Large intestine (tissue), 3 donors: ENCODE measurements around the gene CMIP. TPM values are rescaled to one million over a fixed set of nuclear protein-coding genes. Genes with fewer than 3 reads are reported as not detected.

Source experiments
- DNase-seq, 2 donors: peaks; one replicate each; pipeline versions ENCODE4 v3.0.0 to v3.0.0-alpha.2; 2013
- H3K27ac ChIP-seq: one replicate; pipeline ENCODE4 v1.5.1; 2013; ENCODE audit warnings: low read length
- H3K27me3 ChIP-seq: 2 replicates; pipeline ENCODE4 v1.6.1; 2013; ENCODE audit warnings: low read length; ENCODE audit not compliant: control insufficient read depth, insufficient read depth
- H3K36me3 ChIP-seq: 2 replicates; pipeline ENCODE4 v1.6.1; 2013; ENCODE audit warnings: low read length; ENCODE audit not compliant: control insufficient read depth, insufficient read depth
- H3K4me1 ChIP-seq: one replicate; pipeline ENCODE4 v1.6.1; 2013; ENCODE audit warnings: low read length; ENCODE audit not compliant: control insufficient read depth, insufficient read depth
- H3K4me3 ChIP-seq: one replicate; pipeline ENCODE4 v1.5.1; 2013; ENCODE audit warnings: low read length
- H3K9me3 ChIP-seq: one replicate; pipeline ENCODE4 v1.6.1; 2013; ENCODE audit warnings: mild to moderate bottlenecking, low read depth, low read length, moderate library complexity; ENCODE audit not compliant: control insufficient read depth
- WGBS: methylation state at CpG from one replicate; pipeline ENCODE4 v1.1.5; 2013; ENCODE audit warnings: low lambda C conversion rate; ENCODE audit not compliant: insufficient coverage; 5-methylcytosine and 5-hydroxymethylcytosine counted together
- polyA plus RNA-seq: library from polyadenylated mRNA; unstranded; fragments of 120-200 nt; gene quantifications from one replicate; pipeline ENCODE4 v1.2.1, GENCODE V29; 2013

The CMIP gene
- polyA plus RNA-seq, 1 donor: 64.5 TPM

DNA sequence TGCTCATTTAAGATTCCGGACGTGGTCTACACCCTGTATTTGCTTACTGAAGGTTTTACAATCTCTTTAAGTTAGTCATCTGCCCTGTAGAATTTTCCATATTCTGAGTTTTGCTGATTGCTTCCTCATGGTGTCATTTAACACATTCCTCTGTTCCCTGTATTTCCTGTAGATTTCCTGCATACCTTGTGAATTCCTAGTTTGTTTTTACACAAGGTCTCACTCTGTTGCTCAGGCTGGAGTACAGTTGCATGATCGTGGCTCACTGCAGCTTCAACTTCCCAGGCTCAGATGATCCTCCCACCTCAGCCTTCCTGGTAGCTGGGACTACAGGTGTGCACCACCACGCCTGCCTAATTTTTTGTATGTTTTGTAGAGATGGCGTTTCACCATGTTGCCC lies 66.8 kb downstream of the CMIP start:
- Histone ChIP-seq H3K4me1 (peaks cover 3% of the 10 kb centered on the region), H3K27ac (no peak overlapping the region)
- no CpG with 5 or more reads among the region's 5 CpGs for WGBS

DNA sequence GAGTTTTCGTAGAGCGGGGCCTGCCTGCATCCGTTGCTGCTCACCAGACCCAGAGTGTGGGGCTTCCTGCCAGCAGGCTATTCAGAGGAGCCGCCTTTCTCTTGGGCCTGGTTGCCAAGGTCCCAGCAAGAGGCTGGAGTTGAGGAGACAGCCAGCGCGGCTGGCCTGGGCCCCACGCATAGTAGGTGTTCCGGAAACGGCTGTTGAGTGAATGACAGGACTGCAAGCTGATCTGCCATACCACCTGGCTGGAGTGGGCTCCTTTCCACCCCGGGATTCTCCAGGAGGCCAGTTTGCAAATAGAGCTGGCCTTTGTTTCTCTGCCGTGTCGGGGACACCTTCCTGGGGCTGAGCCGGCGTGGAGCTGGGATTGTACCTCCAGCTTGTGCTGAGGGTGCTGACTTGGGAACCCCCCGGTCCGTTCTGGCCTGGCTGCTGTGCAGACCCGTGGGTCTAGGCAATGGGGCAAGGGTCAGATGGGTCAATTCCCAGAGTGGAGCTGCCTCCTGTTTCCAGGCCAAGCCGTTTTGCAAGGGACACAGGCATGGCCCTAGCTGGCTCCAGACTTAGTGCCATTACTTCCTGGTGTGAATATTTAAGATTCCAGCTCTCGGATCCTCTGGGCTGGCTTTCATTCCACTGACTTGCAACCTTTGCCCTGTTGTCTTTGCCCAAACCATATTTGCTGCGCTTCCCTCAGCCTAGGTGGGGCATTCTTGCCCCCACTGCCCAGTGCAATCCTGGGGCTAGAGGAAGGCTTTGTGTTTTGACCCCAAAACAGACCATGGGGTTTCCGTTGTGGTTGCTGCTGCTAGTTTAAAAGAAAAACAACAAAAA lies 68.8 kb downstream of the CMIP start:
- Histone ChIP-seq H3K9me3 (no peaks in the 10 kb centered on the region), H3K4me3 (no peak overlapping the region), H3K27ac (no peak overlapping the region), H3K4me1 (peaks cover 3% of the 10 kb centered on the region), H3K27me3 (no peaks in the 10 kb centered on the region), H3K36me3 (peaks cover 23% of the 10 kb centered on the region)
- WGBS: no CpG with 5 or more reads among the region's 21 CpGs
- DNase-seq: no peak

More for the DNA sequence above, 66.8 kb downstream of the CMIP start:
- peaks cover 10% of the 10 kb centered on the region for H3K36me3 ChIP-seq
- no peak for DNase-seq
- H3K4me3 ChIP-seq: no peak overlapping the region
- no peaks in the 10 kb centered on the region for H3K9me3 ChIP-seq
- no peaks in the 10 kb centered on the region for H3K27me3 ChIP-seq

DNA sequence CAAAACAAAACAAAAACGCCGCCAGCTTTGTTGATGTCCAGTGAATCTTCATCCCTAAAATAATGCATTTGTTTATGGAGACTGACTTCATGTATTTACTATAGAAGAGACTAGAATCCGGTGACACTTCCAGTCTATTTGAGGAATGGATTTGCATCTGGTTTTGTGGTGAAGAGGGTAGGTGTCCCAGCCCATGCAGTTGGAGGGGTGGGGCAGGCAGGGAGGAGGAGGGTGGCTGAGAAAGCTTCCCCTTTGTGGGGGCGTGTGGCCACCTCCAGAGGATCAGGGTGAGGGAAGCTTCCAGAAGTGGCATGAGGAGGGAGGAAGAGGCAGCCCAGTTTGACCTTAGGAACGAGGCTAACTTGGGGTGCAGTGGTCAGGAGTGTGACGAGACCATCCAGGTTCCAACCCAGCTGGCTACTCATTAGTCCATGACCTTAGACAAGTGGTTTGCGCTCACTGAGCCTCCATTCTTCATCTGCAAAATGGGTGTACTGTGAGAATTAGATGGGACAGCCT lies 69.5 kb downstream of the CMIP start:
- no peak overlapping the region for H3K27ac ChIP-seq
- DNase-seq: no peak
- 100% methylated on average over 2 of the region's 7 CpGs for WGBS

DNA sequence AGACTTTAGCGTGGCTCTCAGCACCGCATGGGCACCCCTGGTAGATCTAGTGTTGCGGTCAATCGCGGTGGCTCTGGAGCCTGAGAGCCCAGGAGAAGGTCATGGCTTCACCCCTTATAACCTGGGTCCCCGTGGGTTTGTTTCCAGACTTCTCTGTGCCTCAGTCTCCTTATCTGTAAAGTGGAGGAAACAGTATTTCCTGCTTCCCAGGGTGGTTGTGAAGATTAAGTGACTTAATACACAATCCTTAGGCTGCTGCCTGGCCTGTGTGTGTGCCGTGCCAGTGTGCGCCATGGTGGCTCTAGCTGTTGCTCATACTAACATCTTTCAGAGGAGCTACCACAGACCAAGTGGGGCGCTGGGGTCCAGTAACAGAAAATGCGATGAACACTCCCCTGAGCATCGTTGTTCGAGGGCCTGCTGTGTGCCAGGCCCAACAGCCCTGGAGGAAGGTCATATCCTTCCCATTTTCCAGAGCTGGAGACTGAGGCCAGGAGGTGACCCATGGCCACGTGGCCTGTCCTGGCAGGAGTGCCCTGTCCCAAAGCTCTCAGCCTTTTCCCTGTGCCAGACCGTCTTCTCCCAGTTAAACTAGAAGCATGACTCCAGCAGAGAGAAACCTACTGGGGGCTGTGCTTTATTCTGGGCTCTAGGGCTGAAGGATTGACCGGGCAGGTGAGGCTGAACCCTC lies 70.1 kb downstream of the CMIP start:
- peaks cover 3% of the 10 kb centered on the region for H3K4me1 ChIP-seq
- no peak overlapping the region for H3K4me3 ChIP-seq
- no peak for DNase-seq
- no CpG with 5 or more reads among the region's 15 CpGs for WGBS
- H3K36me3 ChIP-seq: peaks cover 23% of the 10 kb centered on the region
- H3K9me3 ChIP-seq: no peaks in the 10 kb centered on the region
- H3K27ac ChIP-seq: no peak overlapping the region
- H3K27me3 ChIP-seq: no peaks in the 10 kb centered on the region

More for the DNA sequence above, 69.5 kb downstream of the CMIP start:
- peaks cover 23% of the 10 kb centered on the region for H3K36me3 ChIP-seq
- H3K4me1 ChIP-seq: peaks cover 3% of the 10 kb centered on the region
- no peaks in the 10 kb centered on the region for H3K27me3 ChIP-seq
- H3K9me3 ChIP-seq: no peaks in the 10 kb centered on the region
- H3K4me3 ChIP-seq: no peak overlapping the region

DNA sequence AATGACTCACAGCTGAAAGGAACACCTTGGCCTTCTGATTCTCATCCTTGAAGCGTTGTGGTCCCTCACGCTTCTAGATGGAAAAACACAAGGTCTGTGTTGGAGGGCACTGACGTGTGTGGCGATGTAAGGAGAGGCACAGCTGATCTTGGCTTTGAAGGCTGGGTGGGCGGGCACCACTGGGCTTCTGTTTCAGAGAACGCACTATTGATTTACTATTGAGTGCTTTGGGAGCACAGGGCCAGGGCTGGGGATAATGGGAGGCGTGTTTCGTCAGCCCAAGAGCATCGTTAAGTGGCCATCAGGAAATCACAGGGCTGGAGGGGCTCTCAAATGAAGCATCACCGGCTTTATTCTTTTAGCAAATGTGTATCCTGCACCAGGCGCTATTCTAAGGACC lies 70.7 kb downstream of the CMIP start:
- Histone ChIP-seq H3K36me3 (peaks cover 18% of the 10 kb centered on the region), H3K4me3 (no peak overlapping the region), H3K27me3 (no peaks in the 10 kb centered on the region), H3K27ac (no peak overlapping the region), H3K9me3 (no peaks in the 10 kb centered on the region), H3K4me1 (peaks cover 3% of the 10 kb centered on the region)
- no peak for DNase-seq
- no CpG with 5 or more reads among the region's 11 CpGs for WGBS

DNA sequence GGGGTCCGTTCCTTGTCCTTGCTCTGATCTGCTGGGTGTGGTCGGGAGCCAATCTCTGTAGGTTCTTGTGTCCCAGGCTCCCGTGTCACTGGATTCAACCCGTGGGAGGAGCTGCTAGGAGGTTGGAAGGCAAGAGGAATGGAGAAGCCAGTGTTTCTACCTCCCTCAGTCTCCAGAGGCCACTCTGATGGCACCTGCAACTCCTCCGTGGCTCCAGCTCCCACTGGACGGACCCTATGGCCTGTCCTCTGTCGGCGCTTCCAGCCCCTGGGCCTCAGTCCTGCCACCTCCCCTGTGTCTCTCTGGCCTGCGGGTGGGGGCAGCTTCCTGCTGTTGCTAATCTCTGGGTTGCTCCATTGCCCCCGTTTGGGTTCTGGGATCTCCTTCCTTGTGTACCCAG lies 71.1 kb downstream of the CMIP start:
- Histone ChIP-seq H3K27ac (no peak overlapping the region), H3K27me3 (no peaks in the 10 kb centered on the region), H3K36me3 (peaks cover 18% of the 10 kb centered on the region), H3K9me3 (no peaks in the 10 kb centered on the region), H3K4me3 (no peak overlapping the region), H3K4me1 (peaks cover 3% of the 10 kb centered on the region)
- WGBS: no CpG with 5 or more reads among the region's 10 CpGs
- DNase-seq: no peak

DNA sequence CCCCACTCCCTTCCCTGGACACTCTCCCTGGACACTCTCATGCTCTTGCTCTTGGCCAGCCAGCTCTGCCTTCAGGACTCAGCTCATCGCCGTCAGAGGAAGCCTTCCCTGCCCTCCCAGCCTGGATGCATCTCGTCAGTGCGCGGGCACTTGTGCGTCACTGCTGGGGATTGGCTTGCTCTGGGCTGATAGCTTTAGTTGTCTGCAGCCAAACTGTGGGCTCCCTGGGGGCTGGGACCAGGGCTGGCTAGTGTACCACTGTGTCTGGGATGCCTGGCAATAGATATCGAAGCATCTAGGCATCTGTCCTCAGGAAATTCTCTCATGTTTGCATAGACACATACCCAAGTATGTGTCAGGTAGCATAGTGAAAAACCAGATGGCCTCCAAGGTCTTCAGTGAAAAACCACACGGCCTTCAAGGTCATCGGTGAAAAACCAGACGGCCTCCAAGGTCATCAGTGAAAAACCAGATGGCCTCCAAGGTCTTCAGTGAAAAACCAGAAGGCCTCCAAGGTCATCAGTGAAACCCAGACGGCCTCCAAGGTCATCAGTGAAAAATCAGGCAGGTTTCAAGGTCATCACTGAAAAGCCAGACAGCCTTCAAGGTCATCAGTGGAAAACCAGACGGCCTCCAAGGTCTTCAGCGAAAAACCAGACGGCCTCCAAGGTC lies 72.0 kb downstream of the CMIP start:
- H3K9me3 ChIP-seq: no peaks in the 10 kb centered on the region
- 100% methylated on average over 1 of the region's 14 CpGs for WGBS
- H3K27me3 ChIP-seq: no peaks in the 10 kb centered on the region
- H3K36me3 ChIP-seq: peaks cover 18% of the 10 kb centered on the region
- H3K4me1 ChIP-seq: peaks cover 3% of the 10 kb centered on the region
- no peak overlapping the region for H3K27ac ChIP-seq
- DNase-seq: no peak
- no peak overlapping the region for H3K4me3 ChIP-seq

DNA sequence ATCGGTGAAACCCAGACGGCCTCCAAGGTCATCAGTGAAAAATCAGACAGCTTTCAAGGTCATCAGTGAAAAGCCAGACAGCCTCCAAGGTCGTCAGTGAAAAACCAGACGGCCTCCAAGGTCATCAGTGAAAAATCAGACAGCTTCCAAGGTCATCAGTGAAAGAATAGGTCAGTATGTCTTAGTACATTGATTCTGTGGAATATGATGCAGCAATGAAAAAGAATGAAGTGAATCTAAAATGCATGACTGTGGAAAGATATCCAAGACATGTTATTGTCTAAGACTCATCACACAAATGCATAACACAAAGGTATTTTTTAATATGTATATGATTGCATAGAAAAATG lies 72.5 kb downstream of the CMIP start:
- no CpG with 5 or more reads among the region's 4 CpGs for WGBS
- Histone ChIP-seq H3K27ac (no peak overlapping the region), H3K36me3 (peaks cover 18% of the 10 kb centered on the region), H3K9me3 (no peaks in the 10 kb centered on the region), H3K4me1 (peaks cover 3% of the 10 kb centered on the region), H3K27me3 (no peaks in the 10 kb centered on the region), H3K4me3 (no peak overlapping the region)
- no peak for DNase-seq

DNA sequence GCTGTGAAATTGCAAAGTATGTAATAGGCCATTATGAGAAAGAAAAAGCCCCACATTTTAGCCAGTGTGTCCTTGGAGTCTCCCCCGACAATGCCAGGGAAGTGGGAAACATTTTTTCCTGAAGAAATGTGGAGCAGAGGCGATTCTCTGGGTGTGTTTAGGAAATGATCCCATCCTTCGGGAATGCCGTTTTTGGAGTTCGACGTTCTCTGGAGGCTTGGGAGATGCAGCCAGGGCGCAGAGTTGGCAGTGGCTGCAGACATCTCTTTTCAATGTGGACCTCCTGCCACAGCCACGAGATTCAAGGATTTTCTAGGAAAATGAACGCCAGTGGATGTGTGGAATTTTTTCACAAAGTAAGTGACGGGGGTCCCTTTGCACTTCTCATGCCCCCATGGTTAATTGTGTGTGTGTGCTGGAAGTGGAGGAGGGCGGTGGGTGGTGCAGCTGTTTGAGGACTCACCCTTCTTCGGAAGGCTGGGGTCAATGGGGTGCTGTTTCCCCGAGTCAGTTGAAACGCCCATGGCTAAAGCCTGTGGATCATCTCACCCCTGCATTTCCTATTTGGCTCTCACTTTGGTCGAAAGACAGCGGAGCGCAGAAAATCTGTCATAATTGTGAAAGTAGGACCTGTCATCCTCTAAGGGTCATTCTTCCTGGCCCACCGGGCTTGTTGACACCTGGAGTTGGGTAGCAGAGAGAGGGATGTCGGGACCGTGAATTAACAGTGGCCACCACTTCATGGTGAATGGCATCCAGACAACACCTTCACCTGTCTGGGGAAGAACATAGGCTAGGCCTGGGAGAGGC lies 73.2 kb downstream of the CMIP start:
- WGBS: 60% methylated on average over 1 of the region's 20 CpGs
- Histone ChIP-seq H3K4me1 (peaks cover 3% of the 10 kb centered on the region), H3K27me3 (no peaks in the 10 kb centered on the region), H3K9me3 (no peaks in the 10 kb centered on the region), H3K36me3 (peaks cover 18% of the 10 kb centered on the region), H3K4me3 (no peak overlapping the region), H3K27ac (no peak overlapping the region)
- no peak for DNase-seq

DNA sequence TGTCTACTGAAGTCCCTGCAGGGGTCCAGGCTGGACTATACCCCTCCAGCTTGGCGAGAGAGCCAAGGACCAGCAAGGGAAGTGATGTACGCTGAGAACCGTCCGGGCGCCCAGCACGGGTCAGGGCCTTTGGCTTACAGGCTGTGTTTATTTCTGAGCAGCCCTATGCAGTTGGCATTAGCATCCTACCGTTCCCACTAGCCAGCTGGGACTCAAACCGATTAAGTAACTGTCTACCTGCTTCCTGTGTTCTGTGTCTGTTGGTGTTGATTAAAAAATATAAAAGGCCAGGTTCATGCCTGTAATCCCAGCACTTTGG lies 73.8 kb downstream of the CMIP start:
- H3K4me1 ChIP-seq: no peaks in the 10 kb centered on the region
- peaks cover 23% of the 10 kb centered on the region for H3K36me3 ChIP-seq
- H3K27ac ChIP-seq: no peak overlapping the region

More for the DNA sequence above, 73.8 kb downstream of the CMIP start:
- no CpG with 5 or more reads among the region's 8 CpGs for WGBS
- H3K9me3 ChIP-seq: no peaks in the 10 kb centered on the region
- DNase-seq: no peak
- H3K4me3 ChIP-seq: no peak overlapping the region
- no peaks in the 10 kb centered on the region for H3K27me3 ChIP-seq
